ENCODE measurements around the gene ADAMTS14.

Gene ADAMTS14

DNA sequence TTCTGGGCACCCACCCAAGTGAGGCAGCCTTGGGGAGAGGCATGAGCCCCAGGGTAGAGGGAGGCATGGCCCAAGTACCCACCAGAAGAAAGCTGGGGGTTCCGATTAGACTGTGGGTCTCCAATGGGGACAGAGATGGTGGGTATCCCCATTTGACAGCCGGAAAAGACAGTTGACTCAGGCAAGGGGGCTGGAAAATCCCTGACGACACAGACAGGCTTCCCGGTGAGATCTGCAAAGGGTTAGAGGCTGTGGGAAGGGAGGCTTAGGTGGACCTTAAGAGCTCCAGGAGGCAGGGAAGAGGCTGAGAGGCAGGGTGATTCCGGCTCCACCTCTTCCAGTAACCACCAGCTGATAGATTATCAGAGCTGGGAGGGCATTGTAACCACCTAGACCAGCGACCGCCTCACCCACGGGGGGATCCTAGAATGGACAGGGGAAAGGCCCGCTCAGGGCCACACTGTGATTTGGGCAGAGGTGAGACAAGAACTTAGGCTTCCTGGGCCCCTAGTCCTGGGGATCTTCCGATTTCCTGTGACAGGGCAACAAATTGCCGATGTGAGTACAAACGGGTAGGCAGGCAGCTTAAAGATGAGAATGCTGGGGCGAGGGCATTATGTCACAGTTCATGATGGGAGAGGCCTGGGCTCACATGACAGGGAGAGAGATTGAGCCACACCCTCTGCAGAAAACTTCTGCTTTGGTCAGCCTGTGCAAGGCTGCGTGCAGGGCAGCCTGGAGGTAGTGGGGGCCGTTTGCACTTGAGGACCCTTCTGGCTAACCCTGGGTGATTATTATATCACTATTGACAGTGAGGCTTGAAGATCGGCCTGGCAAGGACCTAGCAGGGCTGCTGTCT, 107.4 kb downstream of the ADAMTS14 start:
- peaks cover 5% of the 10 kb centered on the region for H3K4me1 Mint-ChIP-seq (ENCODE audit: low read depth)
- H3K27ac Mint-ChIP-seq, result no peak overlapping the region
- H3K27me3 Mint-ChIP-seq, result no peaks in the 10 kb centered on the region
- no peaks in the 10 kb centered on the region for H3K36me3 Mint-ChIP-seq (ENCODE audit: low read depth)
- no peak overlapping the region for H3K4me3 Mint-ChIP-seq
- no peaks in the 10 kb centered on the region for H3K9me3 Mint-ChIP-seq

DNA sequence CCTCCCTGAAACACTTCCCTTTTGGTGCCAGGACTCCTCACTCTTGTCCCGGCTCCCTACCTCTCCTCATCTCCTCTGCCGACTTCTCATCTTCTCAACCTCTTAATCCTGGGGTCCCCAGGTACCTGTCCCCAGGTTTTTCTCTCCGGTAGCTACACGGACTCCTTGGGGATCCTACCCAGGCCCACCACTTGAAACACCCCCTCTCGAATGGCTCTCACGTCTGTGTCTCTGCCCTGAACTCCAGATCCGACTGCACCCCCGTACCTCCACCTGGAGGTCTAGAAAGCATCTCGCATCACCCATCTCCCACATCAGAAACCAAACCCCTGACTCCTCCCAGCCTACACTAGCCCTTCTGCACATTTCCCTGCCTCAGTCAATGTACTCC, 108.1 kb downstream of the ADAMTS14 start:
- H3K9me3 Mint-ChIP-seq, result no peaks in the 10 kb centered on the region
- no peak overlapping the region for H3K27ac Mint-ChIP-seq
- peaks cover 12% of the 10 kb centered on the region for H3K4me1 Mint-ChIP-seq (ENCODE audit: low read depth)
- no peaks in the 10 kb centered on the region for H3K27me3 Mint-ChIP-seq
- H3K36me3 Mint-ChIP-seq (ENCODE audit: low read depth), result no peaks in the 10 kb centered on the region
- no peak overlapping the region for H3K4me3 Mint-ChIP-seq

DNA sequence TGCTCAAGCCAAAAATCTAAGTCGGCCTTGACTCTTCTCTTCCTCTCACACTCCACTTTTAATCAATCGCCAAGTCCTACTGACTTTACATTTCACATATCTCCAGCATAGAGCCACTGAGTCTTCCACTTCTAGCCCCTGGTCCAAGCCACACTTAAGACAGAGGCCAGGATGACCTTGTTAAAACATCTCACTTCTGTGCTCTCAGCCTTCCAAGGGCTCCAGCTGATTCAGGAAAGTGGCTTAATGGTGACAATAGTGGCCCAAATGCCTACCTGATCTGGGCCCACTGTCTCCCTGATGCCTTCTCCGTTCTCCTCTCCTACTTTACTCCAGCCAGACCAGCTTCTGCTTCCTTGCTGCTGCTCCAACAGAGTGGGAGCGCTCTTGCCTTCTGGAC, 108.5 kb downstream of the ADAMTS14 start:
- no peaks in the 10 kb centered on the region for H3K27me3 Mint-ChIP-seq
- no peak overlapping the region for H3K4me3 Mint-ChIP-seq
- H3K36me3 Mint-ChIP-seq (ENCODE audit: low read depth), result no peaks in the 10 kb centered on the region
- no peak overlapping the region for H3K27ac Mint-ChIP-seq
- H3K9me3 Mint-ChIP-seq, result no peaks in the 10 kb centered on the region
- H3K4me1 Mint-ChIP-seq (ENCODE audit: low read depth), result peaks cover 12% of the 10 kb centered on the region

DNA sequence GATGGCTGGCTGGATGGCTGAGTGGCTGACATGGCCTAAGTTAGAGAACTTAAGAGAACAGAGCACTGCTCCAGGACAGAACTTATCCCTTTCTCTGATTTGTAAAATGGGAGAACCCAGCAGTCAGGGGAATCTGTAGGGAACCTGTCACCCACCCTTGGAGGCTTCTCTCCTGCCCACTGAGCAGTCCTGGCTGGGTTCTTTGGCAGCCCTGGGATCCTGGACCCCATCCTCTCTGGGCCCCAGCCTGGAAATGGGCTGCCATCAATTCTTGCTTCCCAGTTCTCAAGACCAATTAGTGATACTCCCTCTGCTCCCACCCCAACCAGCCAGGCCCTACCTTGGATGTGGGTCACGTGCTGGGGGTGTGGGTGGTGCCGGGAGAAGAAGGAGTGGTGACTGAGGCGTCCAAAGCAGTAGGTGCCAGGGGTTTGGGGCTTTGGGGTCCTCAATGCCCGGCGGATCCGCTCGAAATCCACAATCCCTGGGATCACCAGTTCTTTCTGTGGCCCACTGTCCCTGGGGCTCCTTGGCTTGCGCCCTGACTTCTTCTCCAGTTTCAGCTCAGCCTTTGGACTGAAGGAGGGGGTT, 109.2 kb downstream of the ADAMTS14 start:
- Mint-ChIP-seq H3K4me3 (no peak overlapping the region), H3K27me3 (no peaks in the 10 kb centered on the region), H3K27ac (no peak overlapping the region), H3K4me1 (ENCODE audit: low read depth) (peaks cover 20% of the 10 kb centered on the region), H3K36me3 (ENCODE audit: low read depth) (no peaks in the 10 kb centered on the region), H3K9me3 (no peaks in the 10 kb centered on the region)

DNA sequence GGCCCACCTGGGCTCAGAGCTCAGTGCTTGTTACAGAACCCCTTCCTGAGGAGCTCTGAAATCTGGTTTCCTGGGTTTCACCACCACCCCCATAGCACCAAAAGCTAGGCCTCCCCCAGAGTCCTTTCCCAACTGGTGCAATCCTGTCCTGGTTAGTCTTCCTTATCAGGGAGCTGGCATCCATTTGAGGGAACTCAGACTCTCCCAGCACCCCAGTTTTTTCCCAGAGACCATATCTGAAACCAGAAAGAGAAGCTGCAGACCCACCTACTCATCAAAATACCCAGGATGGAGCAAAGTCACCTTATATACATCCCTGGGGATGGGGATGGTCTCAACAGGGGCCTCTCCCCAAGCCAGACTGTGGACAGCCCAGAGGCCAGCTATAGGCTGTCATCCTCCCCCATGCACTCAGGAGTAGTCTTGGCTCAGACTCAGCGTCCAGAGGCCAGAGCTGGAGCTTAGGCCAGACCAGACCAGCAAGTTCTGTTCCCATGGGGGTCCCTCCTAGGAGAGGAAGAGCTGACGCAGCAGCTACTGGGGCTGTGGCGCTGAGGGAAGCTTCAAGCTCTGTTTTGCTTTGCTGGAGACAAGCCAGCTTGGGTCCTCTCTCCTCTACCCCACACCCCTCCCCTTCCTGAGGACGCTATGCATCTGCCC, 109.9 kb downstream of the ADAMTS14 start:
- Mint-ChIP-seq H3K27me3 (no peaks in the 10 kb centered on the region), H3K27ac (no peak overlapping the region), H3K36me3 (ENCODE audit: low read depth) (no peaks in the 10 kb centered on the region), H3K4me1 (ENCODE audit: low read depth) (peaks cover 26% of the 10 kb centered on the region), H3K4me3 (no peak overlapping the region), H3K9me3 (no peaks in the 10 kb centered on the region)

DNA sequence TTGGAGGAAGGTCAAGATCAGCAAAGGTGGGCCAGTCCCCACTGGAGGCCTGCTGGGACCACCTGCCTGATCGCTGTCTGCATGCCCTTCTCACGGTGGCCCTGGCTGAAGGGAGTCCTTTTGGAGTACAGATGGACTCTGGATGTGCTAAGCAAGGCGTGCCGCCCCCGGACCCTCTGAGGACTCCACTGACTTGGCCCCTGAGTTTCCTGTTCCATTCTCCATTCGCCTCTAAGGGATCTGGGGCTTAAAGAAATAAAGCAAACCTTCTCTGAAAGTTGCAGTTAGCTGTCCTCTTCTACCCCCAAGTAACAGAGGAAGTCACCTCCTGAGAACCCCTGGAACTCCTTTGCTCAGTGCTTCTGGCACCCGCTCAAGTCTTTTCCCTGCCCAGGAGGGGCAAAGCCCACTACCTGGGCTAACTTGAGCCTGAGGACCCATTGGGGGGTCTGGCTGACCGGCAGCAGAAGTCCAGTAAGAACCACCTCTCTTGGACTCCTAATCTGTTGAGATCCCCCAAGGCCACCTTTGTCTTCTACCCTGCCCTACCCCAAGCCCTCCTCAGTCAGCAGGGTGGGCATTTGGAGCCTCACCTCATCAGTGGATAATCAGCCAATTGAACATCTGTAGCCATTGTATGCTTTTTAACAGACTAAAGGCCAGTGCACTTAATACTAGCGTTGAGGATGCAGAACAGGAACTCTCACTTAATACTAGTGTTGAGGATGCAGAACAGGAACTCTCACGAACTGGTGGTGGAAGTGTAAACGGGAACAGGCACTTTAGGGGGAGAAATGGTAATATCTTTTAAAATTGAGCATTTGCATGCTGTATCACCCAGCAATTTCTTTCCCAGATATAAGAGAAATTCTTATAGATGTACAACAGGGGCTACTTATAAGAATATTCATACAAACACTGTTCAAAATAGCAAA, 110.7 kb downstream of the ADAMTS14 start:
- Mint-ChIP-seq H3K27me3 (no peaks in the 10 kb centered on the region), H3K9me3 (no peaks in the 10 kb centered on the region), H3K36me3 (ENCODE audit: low read depth) (no peaks in the 10 kb centered on the region), H3K27ac (no peak overlapping the region), H3K4me1 (ENCODE audit: low read depth) (peaks cover 29% of the 10 kb centered on the region), H3K4me3 (no peak overlapping the region)

DNA sequence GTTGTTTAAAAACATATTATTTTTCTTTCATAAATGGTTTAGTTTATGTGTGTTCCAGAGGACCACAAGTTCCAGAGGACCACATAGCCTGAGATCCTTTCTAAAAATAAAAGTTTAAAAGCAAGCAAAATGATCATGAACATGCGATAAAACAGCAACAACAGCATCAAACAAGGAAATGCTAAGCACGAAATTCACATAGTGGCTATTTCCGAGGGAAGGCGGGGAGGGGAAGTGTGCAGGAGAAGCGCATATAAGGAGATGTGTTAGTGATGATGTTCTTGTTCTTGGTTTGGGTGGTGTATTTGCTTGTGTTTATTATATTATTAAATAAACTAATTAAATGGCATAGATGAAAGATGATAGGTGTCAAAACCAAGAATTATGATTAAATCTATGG, 111.7 kb downstream of the ADAMTS14 start:
- Mint-ChIP-seq H3K4me3 (no peak overlapping the region), H3K9me3 (no peaks in the 10 kb centered on the region), H3K4me1 (ENCODE audit: low read depth) (peaks cover 29% of the 10 kb centered on the region), H3K27me3 (no peaks in the 10 kb centered on the region), H3K27ac (no peak overlapping the region), H3K36me3 (ENCODE audit: low read depth) (no peaks in the 10 kb centered on the region)

DNA sequence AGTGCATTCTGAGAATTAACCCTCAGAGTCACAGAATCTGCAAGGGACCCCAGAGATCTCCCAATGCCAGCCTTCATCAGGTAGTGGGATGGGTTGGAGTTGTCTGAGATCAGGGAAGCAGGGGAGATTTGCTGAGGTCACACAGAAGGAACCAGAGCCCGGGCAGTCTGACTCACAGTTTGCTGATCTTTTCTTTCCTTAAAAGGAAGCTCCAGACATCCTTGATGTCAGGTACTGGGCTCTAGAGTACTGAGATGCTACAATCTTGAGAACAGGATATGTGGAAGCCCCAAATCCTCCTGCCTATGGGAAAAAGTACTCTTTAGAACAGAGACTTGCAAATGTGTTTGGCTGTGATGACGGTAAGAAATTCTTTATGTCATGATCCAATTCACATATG, 112.2 kb downstream of the ADAMTS14 start:
- H3K4me1 Mint-ChIP-seq (ENCODE audit: low read depth), result peaks cover 29% of the 10 kb centered on the region
- no peak overlapping the region for H3K27ac Mint-ChIP-seq
- H3K27me3 Mint-ChIP-seq, result no peaks in the 10 kb centered on the region
- H3K9me3 Mint-ChIP-seq, result no peaks in the 10 kb centered on the region
- no peaks in the 10 kb centered on the region for H3K36me3 Mint-ChIP-seq (ENCODE audit: low read depth)
- H3K4me3 Mint-ChIP-seq, result no peak overlapping the region

DNA sequence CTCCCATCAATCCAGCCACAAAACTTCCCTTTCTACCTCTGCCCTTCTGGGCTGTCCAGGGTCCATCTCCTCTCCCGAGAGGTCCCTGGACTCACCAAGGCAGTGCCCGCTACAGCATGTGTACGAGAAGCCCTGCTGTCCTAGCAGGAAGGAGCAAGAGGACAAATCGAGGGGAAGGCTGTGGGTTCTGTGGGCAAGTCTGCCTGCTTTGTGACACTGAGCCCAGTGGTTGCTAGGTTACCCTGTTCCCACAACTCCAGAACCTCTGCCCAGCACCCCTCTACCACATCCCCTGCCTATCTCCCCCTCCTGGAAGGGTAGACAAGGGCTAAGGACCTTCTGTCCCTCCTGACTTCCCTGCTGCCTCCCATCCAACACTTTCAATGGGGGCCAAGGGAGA, 112.9 kb downstream of the ADAMTS14 start, which contains the start of gene TBATA:
Gene TBATA, minus strand, starts transcription at position 188 of the 400 bp plus-strand sequence. CDS start 1,998 bp downstream, outside the sequence.
- no peaks in the 10 kb centered on the region for H3K9me3 Mint-ChIP-seq
- H3K4me3 Mint-ChIP-seq, result no peak within 1 kb of the TSS
- H3K27ac Mint-ChIP-seq, result no peak within 1 kb of the TSS

DNA sequence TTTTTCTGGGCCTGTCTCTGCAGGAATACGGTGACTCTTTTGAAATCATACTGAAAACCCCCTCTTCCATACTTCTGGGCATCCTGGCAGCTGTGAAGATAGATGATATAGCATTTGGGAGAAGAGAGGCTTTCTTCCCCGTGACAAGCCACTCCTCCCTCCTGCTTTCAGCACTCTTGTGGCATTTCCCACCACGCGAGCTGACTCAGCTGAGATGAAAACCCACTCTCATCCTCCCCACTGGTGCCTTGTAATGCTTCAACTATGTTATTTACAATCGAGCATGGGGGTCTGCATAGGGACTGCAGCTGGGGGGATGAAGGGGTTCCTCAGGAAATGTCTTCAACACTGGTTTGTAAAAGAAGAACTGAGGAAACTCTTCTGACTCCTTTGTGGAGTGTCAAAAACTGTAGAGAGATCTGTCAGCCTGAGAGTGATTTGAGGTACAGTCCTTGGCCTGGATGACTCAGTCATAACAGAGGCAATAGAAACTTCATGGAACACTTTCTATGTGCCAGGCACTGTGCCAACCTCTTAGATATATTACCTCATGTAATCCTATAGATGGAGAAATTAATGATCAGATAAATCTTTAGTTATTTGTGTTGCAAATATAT, 114.6 kb downstream of the ADAMTS14 start:
- H3K9me3 Mint-ChIP-seq, result no peaks in the 10 kb centered on the region
- no peaks in the 10 kb centered on the region for H3K36me3 Mint-ChIP-seq (ENCODE audit: low read depth)
- no peak overlapping the region for H3K4me3 Mint-ChIP-seq
- H3K27me3 Mint-ChIP-seq, result no peaks in the 10 kb centered on the region
- no peak overlapping the region for H3K27ac Mint-ChIP-seq
- H3K4me1 Mint-ChIP-seq (ENCODE audit: low read depth), result peaks cover 40% of the 10 kb centered on the region

More for the DNA sequence above, 112.9 kb downstream of the ADAMTS14 start, which contains the start of gene TBATA:
- Mint-ChIP-seq H3K36me3 (ENCODE audit: low read depth) (no peaks in the 10 kb centered on the region), H3K4me1 (ENCODE audit: low read depth) (peaks cover 29% of the 10 kb centered on the region), H3K27me3 (no peaks in the 10 kb centered on the region)

DNA sequence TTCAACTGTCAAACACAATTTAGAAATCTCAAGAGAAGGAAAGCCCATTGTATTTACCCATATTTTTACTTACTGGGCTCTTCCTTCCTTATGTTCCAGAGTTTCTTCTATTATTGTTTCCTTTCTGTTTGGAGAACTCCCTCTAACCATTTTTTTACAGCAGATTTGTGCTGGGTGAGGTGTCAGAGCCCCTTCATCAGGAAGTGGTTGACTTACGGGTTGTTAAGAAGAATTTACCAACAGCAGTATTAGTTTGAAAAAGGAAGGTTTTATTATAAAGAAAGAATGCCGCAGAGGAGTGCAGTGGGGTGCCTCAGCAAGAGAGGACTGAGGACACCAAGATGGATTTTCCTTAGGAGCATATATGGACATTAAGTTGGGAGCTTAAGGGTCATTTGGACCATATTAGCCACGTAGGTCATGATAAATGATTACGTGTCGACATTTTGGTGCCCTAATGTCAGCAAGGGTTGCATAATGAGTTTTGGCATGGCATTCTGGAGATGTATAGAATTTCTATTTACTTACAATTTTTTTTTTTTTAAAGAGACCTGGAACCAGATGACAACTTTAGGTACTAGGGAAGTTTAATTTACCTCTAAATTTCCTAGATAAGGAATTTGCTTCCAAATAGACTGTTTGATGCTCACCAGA, 119.2 kb downstream of the ADAMTS14 start:
- no peak overlapping the region for H3K27ac Mint-ChIP-seq
- H3K36me3 Mint-ChIP-seq (ENCODE audit: low read depth), result no peaks in the 10 kb centered on the region
- no peak overlapping the region for H3K4me3 Mint-ChIP-seq
- no peaks in the 10 kb centered on the region for H3K9me3 Mint-ChIP-seq
- H3K27me3 Mint-ChIP-seq, result peaks cover 4% of the 10 kb centered on the region
- H3K4me1 Mint-ChIP-seq (ENCODE audit: low read depth), result peaks cover 20% of the 10 kb centered on the region

DNA sequence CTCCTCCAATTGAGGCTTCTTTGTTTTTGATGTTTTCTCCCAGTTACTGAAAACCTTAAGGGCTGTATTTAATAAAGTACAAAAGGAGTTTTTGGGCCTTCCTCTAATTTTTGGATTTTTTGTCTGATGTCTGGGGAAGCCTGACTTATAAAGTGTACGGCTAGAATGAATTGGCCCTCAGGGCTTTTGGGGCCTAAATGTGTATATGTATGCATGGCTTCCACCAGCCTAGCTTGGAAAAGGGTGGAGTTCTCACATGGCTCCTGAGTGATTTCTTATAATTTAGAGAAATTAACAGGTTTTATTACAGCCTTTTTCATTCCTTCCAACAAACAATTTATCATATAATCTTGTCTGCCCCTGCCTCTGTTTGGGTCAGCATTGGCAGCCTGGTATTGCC, 123.3 kb downstream of the ADAMTS14 start:
- Mint-ChIP-seq H3K4me3 (no peak overlapping the region), H3K27ac (no peak overlapping the region), H3K4me1 (ENCODE audit: low read depth) (peaks cover 8% of the 10 kb centered on the region), H3K9me3 (no peaks in the 10 kb centered on the region), H3K27me3 (peaks cover 22% of the 10 kb centered on the region), H3K36me3 (ENCODE audit: low read depth) (no peaks in the 10 kb centered on the region)

DNA sequence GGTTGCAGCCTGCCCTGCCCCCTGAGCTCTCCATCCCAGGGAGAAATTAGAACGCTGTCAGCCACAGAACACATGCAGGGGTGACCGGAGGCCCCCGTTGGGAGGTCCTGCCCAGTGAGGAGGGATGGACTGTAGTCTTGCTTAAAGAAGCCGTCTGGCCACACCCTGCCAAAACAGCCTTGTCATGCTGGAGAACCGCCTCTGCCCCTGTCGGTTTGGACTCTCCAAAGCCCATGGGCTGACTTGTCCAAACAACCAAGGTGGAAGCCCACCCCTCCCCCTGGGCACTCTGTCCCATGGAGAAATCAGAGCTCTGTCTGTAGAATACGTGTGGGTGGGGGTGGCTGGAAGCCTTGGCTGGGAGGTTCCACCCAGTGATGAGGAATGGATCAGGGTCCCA, 125.5 kb downstream of the ADAMTS14 start:
- H3K27ac Mint-ChIP-seq, result no peak overlapping the region
- H3K9me3 Mint-ChIP-seq, result no peaks in the 10 kb centered on the region
- H3K36me3 Mint-ChIP-seq (ENCODE audit: low read depth), result no peaks in the 10 kb centered on the region
- H3K4me1 Mint-ChIP-seq (ENCODE audit: low read depth), result no peaks in the 10 kb centered on the region
- H3K27me3 Mint-ChIP-seq, result peaks cover 25% of the 10 kb centered on the region
- no peak overlapping the region for H3K4me3 Mint-ChIP-seq

DNA sequence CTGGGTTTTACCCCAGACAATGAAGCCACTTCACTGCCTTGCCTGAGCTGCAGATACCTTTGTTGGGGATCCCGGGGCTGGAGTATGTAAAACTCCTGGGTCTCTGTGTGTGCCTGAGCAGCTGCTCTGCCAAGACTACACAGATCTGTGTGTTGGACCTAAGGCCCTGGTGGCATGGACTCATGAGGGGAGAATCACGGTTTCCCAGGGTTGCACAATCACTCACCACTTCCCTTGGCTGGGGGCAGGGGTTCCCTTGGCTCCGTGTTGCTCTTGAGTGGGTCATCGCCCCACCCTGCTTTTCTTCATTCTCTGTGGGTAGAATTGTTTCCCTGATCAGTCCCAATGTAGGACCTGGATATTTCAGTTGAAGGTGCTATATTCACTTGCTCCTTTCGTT, 126.8 kb downstream of the ADAMTS14 start:
- H3K4me1 Mint-ChIP-seq (ENCODE audit: low read depth), result no peaks in the 10 kb centered on the region
- no peak overlapping the region for H3K27ac Mint-ChIP-seq
- H3K9me3 Mint-ChIP-seq, result no peaks in the 10 kb centered on the region
- H3K36me3 Mint-ChIP-seq (ENCODE audit: low read depth), result no peaks in the 10 kb centered on the region
- H3K4me3 Mint-ChIP-seq, result no peak overlapping the region
- H3K27me3 Mint-ChIP-seq, result peaks cover 25% of the 10 kb centered on the region
